HL-60 (cell line): ENCODE measurements around the gene WDR43.

Experiments used
- GABPA ChIP-seq: IDR thresholded peaks from 2 replicates; pipeline ENCODE4 v1.6.1; 2012; ENCODE audit warnings: low read depth
- POLR2AphosphoS5 ChIP-seq: IDR thresholded peaks from 2 replicates; pipeline ENCODE4 v1.6.1; 2012; ENCODE audit warnings: low read depth
- REST ChIP-seq: IDR thresholded peaks from 2 replicates; pipeline ENCODE4 v1.6.1; 2012; ENCODE audit warnings: low read depth; ENCODE audit not compliant: insufficient replicate concordance
- SPI1 ChIP-seq: IDR thresholded peaks from 2 replicates; pipeline ENCODE4 v1.6.1; 2012; ENCODE audit warnings: low read depth, mild to moderate bottlenecking, borderline replicate concordance
- TF ChIP-seq, protein P1 (sequence below): IDR thresholded peaks from one replicate; pipeline ENCODE4 v1.5.1; 2011; ENCODE audit warnings: low read length, control low read depth, inconsistent platforms; ENCODE audit not compliant: insufficient read depth

DNA sequence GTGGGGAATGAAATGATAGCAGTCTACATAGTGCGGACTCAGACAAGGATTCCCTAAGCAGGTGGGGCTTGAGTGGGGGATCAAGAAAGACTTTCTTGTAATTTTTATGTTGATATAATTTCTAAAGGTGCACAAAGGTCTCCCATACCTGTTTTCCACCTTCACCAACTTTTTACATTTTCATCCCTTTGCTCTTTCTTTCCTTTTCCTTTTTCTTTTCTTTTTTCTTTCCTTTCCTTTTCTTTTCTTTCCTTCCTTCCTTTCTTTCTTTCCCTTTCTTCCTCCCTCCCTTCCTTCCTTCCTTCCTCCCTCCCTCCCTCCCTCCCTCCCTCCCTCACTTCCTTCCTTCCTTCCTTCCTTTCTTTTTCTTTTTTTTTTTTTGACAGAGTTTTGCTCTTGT lies 14.3 kb upstream of the WDR43 start:
- no peak for TF ChIP-seq REST
- TF ChIP-seq, protein P1, sequence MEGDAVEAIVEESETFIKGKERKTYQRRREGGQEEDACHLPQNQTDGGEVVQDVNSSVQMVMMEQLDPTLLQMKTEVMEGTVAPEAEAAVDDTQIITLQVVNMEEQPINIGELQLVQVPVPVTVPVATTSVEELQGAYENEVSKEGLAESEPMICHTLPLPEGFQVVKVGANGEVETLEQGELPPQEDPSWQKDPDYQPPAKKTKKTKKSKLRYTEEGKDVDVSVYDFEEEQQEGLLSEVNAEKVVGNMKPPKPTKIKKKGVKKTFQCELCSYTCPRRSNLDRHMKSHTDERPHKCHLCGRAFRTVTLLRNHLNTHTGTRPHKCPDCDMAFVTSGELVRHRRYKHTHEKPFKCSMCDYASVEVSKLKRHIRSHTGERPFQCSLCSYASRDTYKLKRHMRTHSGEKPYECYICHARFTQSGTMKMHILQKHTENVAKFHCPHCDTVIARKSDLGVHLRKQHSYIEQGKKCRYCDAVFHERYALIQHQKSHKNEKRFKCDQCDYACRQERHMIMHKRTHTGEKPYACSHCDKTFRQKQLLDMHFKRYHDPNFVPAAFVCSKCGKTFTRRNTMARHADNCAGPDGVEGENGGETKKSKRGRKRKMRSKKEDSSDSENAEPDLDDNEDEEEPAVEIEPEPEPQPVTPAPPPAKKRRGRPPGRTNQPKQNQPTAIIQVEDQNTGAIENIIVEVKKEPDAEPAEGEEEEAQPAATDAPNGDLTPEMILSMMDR, result no peak
- TF ChIP-seq POLR2AphosphoS5, result no peak
- no peak for TF ChIP-seq GABPA
- no peak for TF ChIP-seq SPI1
